Loucy (cell line): ENCODE data around the gene SLC9C2.

Source experiments
- H2AFZ ChIP-seq: fragments of 200-600 bp; sonication (generic); 2 replicates; pipeline ENCODE4 v1.6.0; 2016; ENCODE audit warnings: antibody characterized with exemption, mild to moderate bottlenecking, low read length, moderate library complexity
- H3F3A ChIP-seq: fragments of 200-600 bp; 2 replicates; pipeline ENCODE4 v1.6.0; 2016; ENCODE audit warnings: antibody characterized with exemption, low read depth, mild to moderate bottlenecking
- H3K27me3 ChIP-seq: fragments of 200-600 bp; sonication (generic); 2 replicates; pipeline ENCODE4 v1.6.1; 2014; ENCODE audit warnings: low read length, mild to moderate bottlenecking; ENCODE audit not compliant: insufficient read depth, poor library complexity, severe bottlenecking
- H3K36me3 ChIP-seq: fragments of 200-600 bp; sonication (generic); 2 replicates; pipeline ENCODE4 v1.6.1; 2016; ENCODE audit warnings: low read length; ENCODE audit not compliant: insufficient read depth
- H3K4me1 ChIP-seq: fragments of 200-600 bp; sonication (generic); 2 replicates; pipeline ENCODE4 v1.5.1; 2014; ENCODE audit warnings: low read length, mild to moderate bottlenecking; ENCODE audit not compliant: insufficient read depth, poor library complexity, severe bottlenecking
- H3K4me2 ChIP-seq: fragments of 200-600 bp; sonication (generic); 2 replicates; pipeline ENCODE4 v1.6.0; 2014; ENCODE audit warnings: antibody characterized with exemption, low read length, low read depth, mild to moderate bottlenecking; ENCODE audit not compliant: poor library complexity, severe bottlenecking
- H3K4me3 ChIP-seq: fragments of 200-600 bp; sonication (generic); 2 replicates; pipeline ENCODE4 v1.5.1; 2014; ENCODE audit warnings: low read length, mild to moderate bottlenecking, mixed read lengths; ENCODE audit not compliant: poor library complexity, severe bottlenecking
- H3K79me2 ChIP-seq: fragments of 200-600 bp; sonication (generic); 2 replicates; pipeline ENCODE4 v1.6.1; 2014; ENCODE audit warnings: low read length; ENCODE audit not compliant: insufficient read depth
- H3K9ac ChIP-seq: fragments of 200-600 bp; sonication (generic); 2 replicates; pipeline ENCODE4 v1.6.0; 2014; ENCODE audit warnings: mild to moderate bottlenecking, low read depth, low read length, moderate library complexity; ENCODE audit not compliant: poor library complexity, severe bottlenecking
- H3K9me2 ChIP-seq: fragments of 200-600 bp; sonication (generic); replicated peaks from 2 replicates; pipeline ENCODE4 v1.6.1; 2016; ENCODE audit warnings: low read depth, low read length, mixed read lengths
- H3K9me3 ChIP-seq: fragments of 200-600 bp; sonication (generic); 2 replicates; pipeline ENCODE4 v1.6.1; 2014; ENCODE audit warnings: mild to moderate bottlenecking, antibody characterized with exemption, low read length, low read depth; ENCODE audit not compliant: insufficient read depth
- H4K20me1 ChIP-seq: fragments of 200-600 bp; sonication (generic); 2 replicates; pipeline ENCODE4 v1.6.0; 2014; ENCODE audit warnings: antibody characterized with exemption, low read length, mild to moderate bottlenecking; ENCODE audit not compliant: insufficient read depth, poor library complexity, severe bottlenecking
- EZH2phosphoT487 ChIP-seq: fragments of 200-600 bp; IDR thresholded peaks from 2 replicates; pipeline ENCODE4 v1.6.1; 2018; ENCODE audit warnings: antibody characterized with exemption, mild to moderate bottlenecking, moderate library complexity, borderline replicate concordance
- TF ChIP-seq, protein P1 (sequence below): fragments of 200-600 bp; sonication (generic); conservative IDR thresholded peaks from 2 replicates; pipeline ENCODE4 v1.5.1; 2014; ENCODE audit warnings: mild to moderate bottlenecking, antibody characterized with exemption, low read length

Gene SLC9C2

DNA sequence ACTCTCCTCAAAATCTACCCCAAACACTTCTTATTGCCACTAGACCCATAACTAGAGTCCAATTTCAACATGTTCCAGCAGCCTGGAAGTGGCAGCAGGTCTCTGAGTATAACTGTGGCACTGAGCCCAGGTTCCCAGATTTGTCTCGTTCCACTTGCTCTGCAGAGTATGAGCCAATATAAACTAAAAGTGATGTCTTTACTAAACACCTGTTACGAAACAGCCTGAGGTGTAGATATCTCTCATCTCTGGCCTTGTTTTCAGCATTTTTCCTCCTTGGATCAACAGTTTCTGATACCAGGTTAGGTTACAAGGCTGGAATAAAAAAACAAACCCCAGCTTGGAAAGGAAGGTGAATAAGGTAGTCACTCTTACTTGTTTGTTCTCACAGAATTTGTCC lies 150.9 kb downstream of the SLC9C2 start:
- Histone ChIP-seq H2AFZ (no peak overlapping the region), H3K4me1 (no peaks in the 10 kb centered on the region), H4K20me1 (no peaks in the 10 kb centered on the region), H3K9me2 (no peaks in the 10 kb centered on the region), H3F3A (no peaks in the 10 kb centered on the region), H3K9me3 (no peaks in the 10 kb centered on the region), H3K9ac (no peak overlapping the region), H3K4me3 (no peak overlapping the region), H3K79me2 (no peaks in the 10 kb centered on the region), H3K36me3 (no peaks in the 10 kb centered on the region), H3K4me2 (no peak overlapping the region), H3K27me3 (no peaks in the 10 kb centered on the region)
- TF ChIP-seq, protein P1, sequence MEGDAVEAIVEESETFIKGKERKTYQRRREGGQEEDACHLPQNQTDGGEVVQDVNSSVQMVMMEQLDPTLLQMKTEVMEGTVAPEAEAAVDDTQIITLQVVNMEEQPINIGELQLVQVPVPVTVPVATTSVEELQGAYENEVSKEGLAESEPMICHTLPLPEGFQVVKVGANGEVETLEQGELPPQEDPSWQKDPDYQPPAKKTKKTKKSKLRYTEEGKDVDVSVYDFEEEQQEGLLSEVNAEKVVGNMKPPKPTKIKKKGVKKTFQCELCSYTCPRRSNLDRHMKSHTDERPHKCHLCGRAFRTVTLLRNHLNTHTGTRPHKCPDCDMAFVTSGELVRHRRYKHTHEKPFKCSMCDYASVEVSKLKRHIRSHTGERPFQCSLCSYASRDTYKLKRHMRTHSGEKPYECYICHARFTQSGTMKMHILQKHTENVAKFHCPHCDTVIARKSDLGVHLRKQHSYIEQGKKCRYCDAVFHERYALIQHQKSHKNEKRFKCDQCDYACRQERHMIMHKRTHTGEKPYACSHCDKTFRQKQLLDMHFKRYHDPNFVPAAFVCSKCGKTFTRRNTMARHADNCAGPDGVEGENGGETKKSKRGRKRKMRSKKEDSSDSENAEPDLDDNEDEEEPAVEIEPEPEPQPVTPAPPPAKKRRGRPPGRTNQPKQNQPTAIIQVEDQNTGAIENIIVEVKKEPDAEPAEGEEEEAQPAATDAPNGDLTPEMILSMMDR, result no peak
- TF ChIP-seq EZH2phosphoT487, result no peak
